Activated gamma-delta T cell (primary cell): ENCODE results near the gene HHAT.
"Not testable (repeated sequence)": the region's sequence is repeated elsewhere in the genome, so short reads cannot be mapped to it uniquely, and the experiment has no call there.

Source experiments
- DNase-seq: peaks from one replicate; lab custom pipeline; 2025; lab: John Stamatoyannopoulos, UW

Gene HHAT

DNA sequence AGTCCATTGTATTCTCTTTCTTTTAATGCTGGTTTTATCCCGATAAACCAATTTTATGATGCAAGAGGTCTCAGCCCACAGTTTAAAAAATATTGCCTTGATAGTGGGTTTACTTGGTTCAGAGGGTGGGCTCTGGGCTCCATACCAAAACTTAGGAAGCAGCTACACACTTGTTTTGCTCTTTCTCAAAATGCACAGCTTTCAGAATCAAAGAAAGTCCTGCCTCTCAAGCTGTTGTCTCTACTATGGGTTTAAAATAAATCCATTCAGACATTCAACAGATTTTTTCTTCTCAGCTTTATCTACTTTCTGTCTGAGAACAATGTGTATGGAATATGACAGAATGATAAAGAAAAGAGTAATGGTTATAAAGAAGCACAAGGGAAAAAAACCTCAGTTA lies 14.8 kb upstream of the HHAT start:
- DNase-seq = no peak

DNA sequence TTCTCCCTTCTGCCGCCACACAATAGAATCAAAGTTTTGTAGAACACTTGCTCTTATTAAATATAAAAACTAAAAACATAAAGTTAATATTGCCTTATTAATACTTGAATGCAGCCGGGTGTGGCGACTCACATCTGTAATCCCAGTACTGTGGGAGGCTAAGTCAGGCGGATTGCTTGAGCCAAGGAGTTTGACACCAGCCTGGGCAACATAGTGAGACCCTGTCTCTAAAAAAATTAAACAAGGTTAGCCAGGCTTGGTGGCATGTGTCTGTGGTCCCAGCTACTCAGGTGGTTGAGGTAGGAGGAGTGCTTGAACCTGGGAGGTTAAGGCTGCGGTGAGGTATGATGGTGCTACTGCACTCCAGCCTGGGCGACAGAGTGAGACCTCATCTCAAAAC lies 13.2 kb upstream of the HHAT start:
- no peak for DNase-seq

DNA sequence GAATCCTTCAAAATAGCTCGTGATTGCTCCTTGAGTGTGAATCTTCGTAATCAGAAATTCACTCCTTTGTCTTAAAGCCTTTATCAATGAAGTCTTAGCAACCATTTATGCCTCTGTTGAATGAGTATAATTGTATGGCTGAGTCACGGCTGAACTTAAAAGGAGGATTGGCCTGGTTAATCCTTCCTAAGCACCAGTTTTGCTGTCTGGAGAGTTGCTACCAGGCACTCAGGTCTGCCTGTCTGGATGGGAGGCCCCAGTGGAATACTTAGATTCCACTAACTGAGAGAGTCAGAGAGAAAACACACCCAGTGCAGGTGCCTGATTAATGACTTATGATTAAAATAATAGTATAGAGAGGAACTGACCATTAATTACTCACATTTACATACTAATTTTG lies 7.6 kb upstream of the HHAT start:
- no peak for DNase-seq

- no peak for DNase-seq
These were observed 7.2 kb upstream of the HHAT start for GRCh38 chr1:210321552-210321951.

GRCh38 chr1:210323957-210324356 lies 4.7 kb upstream of the HHAT start:
- DNase-seq = no peak

- no peak for DNase-seq
These were observed 3.6 kb upstream of the HHAT start for GRCh38 chr1:210325026-210325670.

DNA sequence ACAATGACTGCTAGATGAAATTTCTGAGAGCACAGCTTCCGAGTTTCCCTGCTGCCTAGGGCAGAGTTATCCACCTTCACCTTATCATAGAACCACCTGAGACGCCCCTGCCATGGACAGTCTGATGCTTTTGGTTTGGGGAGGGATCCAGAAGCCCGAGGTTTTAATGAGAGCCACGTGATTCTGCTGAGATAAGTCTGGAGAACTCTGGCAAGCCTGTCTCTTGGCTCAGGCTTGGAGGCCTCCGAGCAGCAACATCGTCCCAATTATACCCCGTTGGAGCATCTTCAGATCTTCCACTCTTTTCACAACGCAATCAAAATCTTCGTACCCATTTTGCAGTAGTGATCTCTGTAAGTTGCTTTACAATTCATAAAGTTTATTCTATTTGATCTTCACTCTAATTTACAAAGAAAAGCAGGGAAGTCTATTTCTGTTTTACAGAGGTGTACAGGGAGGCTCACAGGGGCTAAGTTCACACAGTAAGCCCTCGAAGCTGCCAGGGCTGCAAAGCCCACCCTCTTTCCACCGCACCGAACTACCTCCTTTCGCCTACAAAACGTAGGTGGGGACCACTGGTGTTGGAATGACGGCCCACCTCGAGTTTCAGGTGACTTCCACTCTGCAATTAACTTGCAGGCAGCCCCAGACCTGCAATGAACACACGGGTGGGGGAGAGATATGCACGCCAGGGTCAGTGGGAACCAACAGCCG lies 513 bp upstream of the HHAT start:
- no peak for DNase-seq

DNA sequence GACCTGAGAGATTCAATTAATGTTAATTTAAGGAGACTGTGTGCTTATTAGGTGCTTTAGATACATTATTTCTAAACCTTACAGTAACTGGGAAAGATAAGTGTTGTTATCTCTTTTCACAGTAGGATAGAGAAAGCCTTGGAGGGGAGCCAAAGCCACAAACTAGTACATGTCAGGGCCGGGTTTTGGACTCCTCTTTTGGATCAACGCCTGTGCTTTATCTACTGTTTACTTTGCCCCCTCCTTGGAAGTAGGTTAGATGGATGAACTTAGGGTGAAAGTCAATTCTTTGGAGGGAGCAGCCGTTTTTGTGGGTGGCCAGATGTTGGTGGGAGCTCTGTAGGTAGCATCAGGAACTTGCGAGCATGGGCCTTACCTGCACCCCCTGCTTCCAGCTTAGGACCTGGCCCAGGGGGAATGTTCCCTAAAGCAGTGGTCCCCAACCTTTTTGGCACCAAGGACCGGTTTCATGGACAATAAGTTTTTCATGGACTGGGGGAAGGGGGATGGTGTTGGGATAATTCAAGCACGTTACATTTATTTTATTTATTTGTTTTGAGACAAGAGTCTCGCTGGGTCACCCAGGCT lies 1.7 kb downstream of the HHAT start:
- no peak for DNase-seq

- no peak for DNase-seq
These were observed 3.5 kb downstream of the HHAT start for GRCh38 chr1:210332233-210332632.

DNA sequence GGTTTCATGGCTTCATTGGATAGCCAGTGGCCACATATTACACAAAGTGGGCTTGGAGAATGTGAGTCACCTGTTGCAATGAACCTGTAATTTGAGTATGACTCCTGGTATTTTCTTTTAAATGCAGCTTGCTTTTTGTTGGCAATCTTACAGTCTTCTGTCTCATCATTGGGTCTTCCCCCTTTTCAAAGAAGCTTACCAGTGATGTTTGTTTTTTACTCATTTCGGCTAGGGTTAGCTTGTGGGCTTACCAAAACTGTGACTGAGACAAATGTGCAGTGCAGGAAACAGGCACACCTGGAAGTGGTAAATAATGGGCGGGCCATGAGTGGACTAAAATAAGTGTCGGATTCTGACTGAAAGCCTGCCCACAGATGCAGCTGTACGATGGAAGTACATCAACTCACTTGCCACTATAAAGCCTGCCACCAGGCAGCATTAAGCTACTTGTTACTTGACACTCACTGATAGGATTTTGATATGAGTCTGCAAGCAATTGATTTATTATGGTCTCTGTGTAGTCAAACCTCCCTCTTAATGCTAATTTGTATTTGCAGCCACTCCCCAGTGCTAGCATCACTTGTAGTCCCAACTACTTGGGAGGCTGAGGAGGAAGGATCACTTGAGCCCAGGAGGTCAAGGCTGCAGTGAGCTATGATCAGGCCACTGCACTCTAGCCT lies 4.2 kb downstream of the HHAT start:
- no peak for DNase-seq

- DNase-seq = no peak
These were observed 6.3 kb downstream of the HHAT start for GRCh38 chr1:210335001-210335400.

DNA sequence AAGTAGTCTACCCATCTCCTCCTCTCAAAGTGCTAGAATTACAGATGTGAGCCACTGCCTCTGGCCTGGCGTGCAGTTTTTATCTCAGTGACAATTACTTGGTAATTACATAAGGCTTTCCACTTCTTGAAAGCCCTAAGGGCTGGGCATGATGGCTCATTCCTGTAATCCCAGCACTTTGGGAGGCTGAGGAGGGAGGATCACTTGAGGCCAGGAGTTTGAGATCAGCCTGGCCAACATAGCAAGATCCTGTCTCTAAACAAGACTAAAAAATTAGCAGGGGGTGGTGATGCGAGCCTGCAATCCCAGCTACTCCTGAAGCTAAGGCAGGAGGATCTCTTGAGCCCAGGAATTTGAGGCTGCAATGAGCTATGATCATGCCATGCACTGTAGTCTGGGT lies 7.7 kb downstream of the HHAT start:
- DNase-seq = no peak

- no peak for DNase-seq
These were observed 10.8 kb downstream of the HHAT start for GRCh38 chr1:210339500-210339899.

- no peak for DNase-seq
These were observed 11.6 kb downstream of the HHAT start for GRCh38 chr1:210340311-210340710.

- no peak for DNase-seq
These were observed 12.1 kb downstream of the HHAT start for GRCh38 chr1:210340841-210341240.

DNA sequence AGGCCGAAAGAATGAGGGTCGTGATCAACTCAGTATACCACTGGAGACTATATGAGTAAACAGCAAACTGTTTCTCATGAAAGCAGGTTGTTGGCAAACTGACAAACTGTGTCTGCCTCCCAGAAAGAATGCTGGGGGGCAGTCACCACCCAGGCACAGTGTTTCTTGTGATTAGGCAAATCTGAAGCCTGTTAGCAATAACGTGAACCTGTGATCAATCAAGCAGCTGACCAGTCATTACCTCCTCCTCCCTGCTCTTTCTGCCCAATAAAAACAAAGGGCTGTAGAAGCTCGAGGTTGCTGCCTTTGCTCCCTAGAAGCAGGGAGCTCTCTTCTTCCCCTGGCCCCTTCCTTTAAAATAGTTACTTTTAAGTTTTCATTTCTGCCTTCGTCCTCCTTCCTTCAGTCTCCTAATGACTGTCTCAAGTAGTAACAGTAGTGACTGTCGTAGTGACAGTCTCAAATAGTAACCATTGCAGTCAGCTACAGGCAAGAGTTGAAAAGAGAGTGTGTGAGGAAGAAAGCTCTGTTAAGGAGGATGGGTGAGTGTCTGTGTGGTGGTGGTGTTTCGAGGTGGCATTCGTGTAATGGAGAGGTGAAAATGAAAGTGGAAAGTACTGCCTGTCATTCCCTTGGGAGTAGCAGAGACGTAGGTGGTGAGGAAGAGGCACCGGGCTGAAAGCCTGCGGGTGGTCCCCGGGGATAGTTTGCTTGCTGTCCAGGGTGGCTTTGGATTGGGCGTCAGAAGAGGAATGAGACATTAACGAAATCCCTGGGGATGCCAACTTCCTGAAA lies 14.5 kb downstream of the HHAT start:
- DNase-seq = no peak

DNA sequence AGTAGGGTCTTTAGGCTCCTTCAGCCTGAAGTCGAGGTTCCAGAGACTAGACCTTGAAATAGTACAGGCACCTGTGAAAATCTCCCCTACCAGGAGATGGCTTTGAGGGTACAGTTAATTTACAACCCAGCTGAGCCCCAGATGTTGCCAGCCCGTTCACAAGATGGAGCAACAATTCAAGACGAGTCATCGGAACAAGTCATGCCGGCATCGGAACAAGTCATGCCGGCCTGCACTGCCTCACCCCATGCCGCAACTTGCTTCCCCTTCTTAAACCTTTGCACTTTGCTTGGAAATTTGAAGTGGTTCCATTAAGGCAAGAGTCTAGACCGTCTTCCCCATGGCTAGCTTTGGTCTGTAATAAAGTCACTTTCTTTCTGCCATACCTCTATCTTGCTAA lies 16.0 kb downstream of the HHAT start:
- DNase-seq = no peak

DNA sequence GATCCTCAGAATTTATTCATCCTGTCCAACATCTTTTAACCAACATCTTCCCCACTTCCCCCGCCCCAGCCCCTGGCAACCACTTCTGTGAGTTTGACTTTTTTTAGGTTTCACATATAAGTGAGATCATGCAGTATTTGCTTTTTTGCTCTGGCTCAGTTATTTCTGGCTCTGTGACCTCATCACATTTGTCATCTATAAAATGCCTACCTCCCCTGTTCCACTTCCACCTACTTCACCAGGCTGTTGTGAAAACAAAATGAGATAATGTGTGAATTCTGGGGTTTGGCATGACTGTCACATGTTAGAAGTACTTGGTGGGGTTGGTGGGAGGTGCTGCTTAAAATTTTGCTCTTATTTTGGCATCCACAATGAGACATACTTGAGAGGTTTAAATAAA lies 18.4 kb downstream of the HHAT start:
- no peak for DNase-seq

DNA sequence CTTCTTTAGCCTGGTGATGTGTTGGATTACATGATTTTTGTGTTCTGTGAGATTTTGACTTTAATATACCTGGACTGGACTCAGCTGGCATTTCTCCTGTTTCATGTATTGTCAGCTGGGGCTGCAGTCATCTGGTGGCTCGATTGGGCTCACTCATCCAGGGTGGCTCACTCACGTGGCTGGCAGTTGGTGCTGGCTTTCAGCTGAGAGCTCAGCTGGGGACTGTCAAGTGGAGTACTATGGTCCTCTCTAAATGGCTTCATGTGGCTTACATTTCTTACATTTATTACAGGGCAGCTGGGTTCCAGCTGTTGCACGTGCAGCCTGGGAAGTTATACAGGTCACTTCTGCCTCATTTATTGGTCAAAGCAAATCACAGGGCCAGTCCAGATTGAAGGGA lies 22.8 kb downstream of the HHAT start:
- no peak for DNase-seq

DNA sequence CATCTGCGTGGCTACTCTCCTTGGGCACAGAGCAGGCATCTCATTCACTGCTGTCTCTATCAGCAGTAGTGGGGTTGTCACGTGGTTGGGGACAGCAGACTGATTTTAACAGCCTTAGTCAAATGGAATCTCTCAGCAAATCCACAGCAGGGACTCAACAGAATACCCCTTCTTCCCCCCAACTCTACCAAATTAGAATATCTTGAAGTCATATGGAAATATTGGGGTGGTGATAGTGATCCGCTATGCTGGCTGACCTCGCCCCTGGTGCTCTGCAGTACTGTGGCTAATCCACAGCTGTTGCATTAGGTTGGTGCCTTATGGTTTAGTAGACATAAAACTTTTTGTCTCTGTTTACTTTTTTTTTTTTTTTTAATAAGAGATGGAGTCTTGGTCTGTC lies 23.9 kb downstream of the HHAT start:
- DNase-seq = no peak

GRCh38 chr1:210354305-210354704 lies 25.6 kb downstream of the HHAT start:
- not testable (repeated sequence) for DNase-seq

DNA sequence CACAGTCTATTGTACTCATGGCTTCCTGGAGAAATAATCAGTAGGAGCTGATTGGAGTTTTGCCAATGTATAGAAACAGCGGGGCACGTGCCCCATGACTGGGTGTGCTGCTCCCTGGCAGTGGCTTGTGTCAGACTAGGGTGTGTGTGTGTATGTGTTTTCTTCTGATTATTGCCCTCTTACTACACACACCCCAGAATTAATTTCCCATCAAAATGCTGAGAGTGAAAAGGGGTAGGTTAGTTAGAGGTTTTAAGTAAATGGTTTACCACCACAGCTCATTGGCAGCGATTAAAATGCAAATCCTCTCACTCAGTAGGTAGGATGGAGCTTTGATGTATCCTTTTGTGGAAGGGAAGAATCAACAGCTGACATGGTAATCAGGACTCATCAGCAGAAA lies 29.9 kb downstream of the HHAT start:
- DNase-seq = no peak
